Gastroesophageal sphincter (tissue), 4 donors: Measurements from ENCODE around the gene MRPS21. TPM values are rescaled to one million over a fixed set of nuclear protein-coding genes. Genes with fewer than 3 reads are reported as not detected.

ENCODE experiments used
- ATAC-seq: fragments of 150-250 bp; one replicate; pipeline ENCODE4 v1.9.1; 2016; ENCODE audit warnings: mild to moderate bottlenecking, moderate library complexity
- H3K27ac ChIP-seq, 4 donors: fragments of 200-600 bp; sonication (generic) in 3 of 4; 1 replicate in 3 of 4; 2 replicates in 1 of 4; pipeline ENCODE4 v1.5.1; 2016 to 2019
- H3K27me3 ChIP-seq: fragments of 200-600 bp; sonication (generic); one replicate; pipeline ENCODE4 v1.5.1; 2019
- H3K36me3 ChIP-seq, 2 donors: fragments of 200-600 bp; sonication (generic); one replicate each; pipeline ENCODE4 v1.5.1; 2019; ENCODE audit warnings: control low read depth in 1 of 2
- H3K4me1 ChIP-seq, 3 donors: fragments of 200-600 bp; sonication (generic); 1 replicate in 2 of 3; 2 replicates in 1 of 3; pipeline ENCODE4 v1.5.1; 2016 to 2019; ENCODE audit warnings: control low read depth in 2 of 3
- H3K4me3 ChIP-seq, 2 donors: fragments of 200-600 bp; sonication (generic); one replicate each; pipeline ENCODE4 v1.5.1; 2019; ENCODE audit warnings: mild to moderate bottlenecking in 1 of 2, moderate library complexity in 1 of 2
- H3K9me3 ChIP-seq, 3 donors: fragments of 200-600 bp; sonication (generic); one replicate each; pipeline ENCODE4 v1.5.1; 2017 to 2019; ENCODE audit warnings: control low read depth in 2 of 3
- CTCF ChIP-seq, 4 experiments: fragments of 200-600 bp in 2 of 4; fragments of 450-650 bp in 2 of 4; sonication (generic) in 1 of 4; IDR thresholded peaks; one replicate each; pipeline ENCODE4 v1.5.1; 2017 to 2019; ENCODE audit warnings: antibody characterized with exemption in 4 of 4, mild to moderate bottlenecking in 2 of 4, moderate library complexity in 2 of 4
- EP300 ChIP-seq: sonication (generic); formaldehyde crosslinking; IDR thresholded peaks from one replicate; pipeline ENCODE4 v1.6.1; 2017; ENCODE audit warnings: antibody characterized with exemption, mild to moderate bottlenecking
- POLR2A ChIP-seq, 2 donors: fragments of 450-650 bp; IDR thresholded peaks; one replicate each; pipeline ENCODE4 v1.6.1; 2017; ENCODE audit warnings: antibody characterized with exemption in 2 of 2, mild to moderate bottlenecking in 2 of 2, moderate library complexity in 1 of 2
- POLR2AphosphoS5 ChIP-seq: sonication (generic); formaldehyde crosslinking; IDR thresholded peaks from one replicate; pipeline ENCODE4 v1.6.1; 2017; ENCODE audit warnings: antibody characterized with exemption
- WGBS, 2 donors: methylation state at CpG; one replicate each; pipeline ENCODE4 v1.1.5; 2018; ENCODE audit warnings: low coverage in 1 of 2; 5-methylcytosine and 5-hydroxymethylcytosine counted together
- total RNA-seq, 4 donors: library from RNA; depleted of rRNA; stranded (reverse); fragments of >200 nt; gene quantifications; one replicate each; pipeline ENCODE4 v1.1.0, GENCODE V29; 2016

The MRPS21 gene
- total RNA-seq, 4 donors from 2014 or later, result 36.0 to 59.9 (median 43.4) TPM

- peaks cover 6 to 53% (median 18%) of the 10 kb centered on the region in 3 donors for H3K4me1 ChIP-seq
- ATAC-seq, result no peak
- H3K27me3 ChIP-seq, result no peaks in the 10 kb centered on the region
- H3K36me3 ChIP-seq, result peaks cover 0 to 13% of the 10 kb centered on the region in 2 donors
- no peak overlapping the region for H3K4me3 ChIP-seq
- H3K27ac ChIP-seq, result peak overlapping the region; percentile 91 to 99 (median 96)
- H3K9me3 ChIP-seq, result no peaks in the 10 kb centered on the region
- 62 to 74% methylated on average over 5 to 6 of the region's 6 CpGs for WGBS, 2 donors
- TF ChIP-seq CTCF (IDR thresholded peaks at IDR 0.05), result no peak
- no peak for TF ChIP-seq POLR2A (IDR thresholded peaks at IDR 0.05)
- TF ChIP-seq EP300, result no peak
- TF ChIP-seq POLR2AphosphoS5, result no peak
Measured at GRCh38 chr1:150280138-150280707, 13.4 kb upstream of the MRPS21 start.

GRCh38 chr1:150281221-150281757, 12.4 kb upstream of the MRPS21 start:
- H3K4me1 ChIP-seq, result peaks cover 6 to 60% (median 18%) of the 10 kb centered on the region in 3 donors
- TF ChIP-seq CTCF (IDR thresholded peaks at IDR 0.05) (peak; percentile 61 to 82 (median 78)), EP300 (no peak)
- H3K27me3 ChIP-seq, result no peaks in the 10 kb centered on the region
- 1 to 3% methylated on average over 8 to 12 of the region's 15 CpGs for WGBS, 2 donors
- H3K4me3 ChIP-seq, result peak overlapping the region; percentile 42 to 68
- H3K9me3 ChIP-seq, result no peaks in the 10 kb centered on the region
- peak overlapping the region; percentile 91 to 99 (median 96) for H3K27ac ChIP-seq
- H3K36me3 ChIP-seq, result peaks cover 0 to 22% of the 10 kb centered on the region in 2 donors
- peak; percentile 34 for ATAC-seq

- Histone ChIP-seq H3K36me3 (peaks cover 3 to 28% of the 10 kb centered on the region in 2 donors), H3K4me3 (peak within 1 kb of the TSS; percentile 42 to 68), H3K4me1 (peaks cover 6 to 65% (median 18%) of the 10 kb centered on the region in 3 donors), H3K9me3 (no peaks in the 10 kb centered on the region), H3K27ac (peak within 1 kb of the TSS; percentile 91 to 99 (median 96)), H3K27me3 (no peaks in the 10 kb centered on the region)
- WGBS, 2 donors, result 1 to 15% methylated on average over 4 to 26 of the region's 46 CpGs
- ATAC-seq, result peak; percentile 97
- TF ChIP-seq POLR2A (IDR thresholded peaks at IDR 0.05) (peak; percentile 38 to 49), CTCF (IDR thresholded peaks at IDR 0.05) (no peak), EP300 (peak; percentile 60), POLR2AphosphoS5 (peak; percentile 83)
Measured at GRCh38 chr1:150281758-150282557, 11.7 kb upstream of the MRPS21 start, which contains the start of gene CIART. Gene CIART (plus strand): TSS chr1:150282554. CDS start chr1:150283268, 714 bp downstream.

GRCh38 chr1:150282558-150282958, 11.1 kb upstream of the MRPS21 start:
- peak; percentile 34 for ATAC-seq
- Histone ChIP-seq H3K27me3 (no peaks in the 10 kb centered on the region), H3K4me1 (peaks cover 6 to 65% (median 18%) of the 10 kb centered on the region in 3 donors), H3K27ac (peak overlapping the region; percentile 70 to 99 (median 94)), H3K9me3 (no peaks in the 10 kb centered on the region), H3K36me3 (peaks cover 3 to 34% of the 10 kb centered on the region in 2 donors), H3K4me3 (peak overlapping the region; percentile 41 to 68)
- peak; percentile 83 to 86 for TF ChIP-seq POLR2A (IDR thresholded peaks at IDR 0.05)
- no peak for TF ChIP-seq CTCF (IDR thresholded peaks at IDR 0.05)
- TF ChIP-seq POLR2AphosphoS5, result peak; percentile 76
- WGBS, 2 donors, result 0% methylated on average over 5 to 13 of the region's 21 CpGs
